ENCODE results near the gene ABHD12.

GRCh38 chr20:25321991-25322390 is 68.6 kb downstream of the ABHD12 start:
- no peak for TF ChIP-seq CTCF (IDR thresholded peaks at IDR 0.05; ENCODE audit: insufficient read depth, low read length, poor library complexity, severe bottlenecking)
- TF ChIP-seq EZH2phosphoT487 (conservative IDR thresholded peaks at IDR 0.05; ENCODE audit: low read length) = no peak

All from SU-DHL-6 (cell line).